Chondrocyte (in vitro differentiated cells): ENCODE data around the gene LORICRIN. TPM values are rescaled to one million over a fixed set of nuclear protein-coding genes. Genes with fewer than 3 reads are reported as not detected.

Experiments
- DNase-seq: peaks from one replicate; pipeline ENCODE4 v3.0.0; 2021; ENCODE audit warnings: mixed read lengths, low spot score
- H3K27ac Mint-ChIP-seq: one replicate; pipeline ENCODE4 v1.8.0; 2021; ENCODE audit warnings: mild to moderate bottlenecking, moderate library complexity, mixed read lengths; ENCODE audit not compliant: unreplicated experiment
- H3K27me3 Mint-ChIP-seq: 2 replicates; pipeline ENCODE4 v1.8.0; 2021; ENCODE audit warnings: low read depth, mixed read lengths
- H3K36me3 Mint-ChIP-seq: 2 replicates; pipeline ENCODE4 v1.8.0; 2021; ENCODE audit warnings: low read depth, mixed read lengths
- H3K4me1 Mint-ChIP-seq: 2 replicates; pipeline ENCODE4 v1.8.0; 2021; ENCODE audit warnings: low read depth, mild to moderate bottlenecking, mixed read lengths
- H3K4me3 Mint-ChIP-seq: one replicate; pipeline ENCODE4 v1.8.0; 2021; ENCODE audit warnings: mild to moderate bottlenecking, moderate library complexity, mixed read lengths; ENCODE audit not compliant: unreplicated experiment
- H3K9me3 Mint-ChIP-seq: 2 replicates; pipeline ENCODE4 v1.8.0; 2021; ENCODE audit warnings: low read depth, mixed read lengths
- long read RNA-seq: library from polyadenylated mRNA; stranded (forward); transcript quantifications from one replicate; pipeline ENCODE4 v2.0.0, GENCODE V29; 2021
- total RNA-seq: library from RNA; stranded (reverse); gene quantifications from 3 replicates; pipeline ENCODE4 v1.2.1, GENCODE V29; 2021
- TF ChIP-seq, protein P1 (sequence below): fragments of 200-600 bp; sonication (generic); IDR thresholded peaks from 2 replicates; pipeline ENCODE4 v1.5.0; 2021; ENCODE audit warnings: antibody characterized with exemption, mild to moderate bottlenecking, moderate library complexity

LORICRIN gene, protein sequence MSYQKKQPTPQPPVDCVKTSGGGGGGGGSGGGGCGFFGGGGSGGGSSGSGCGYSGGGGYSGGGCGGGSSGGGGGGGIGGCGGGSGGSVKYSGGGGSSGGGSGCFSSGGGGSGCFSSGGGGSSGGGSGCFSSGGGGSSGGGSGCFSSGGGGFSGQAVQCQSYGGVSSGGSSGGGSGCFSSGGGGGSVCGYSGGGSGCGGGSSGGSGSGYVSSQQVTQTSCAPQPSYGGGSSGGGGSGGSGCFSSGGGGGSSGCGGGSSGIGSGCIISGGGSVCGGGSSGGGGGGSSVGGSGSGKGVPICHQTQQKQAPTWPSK
- not detected in 3 replicates for total RNA-seq
- long read RNA-seq, result 0 reads

DNA sequence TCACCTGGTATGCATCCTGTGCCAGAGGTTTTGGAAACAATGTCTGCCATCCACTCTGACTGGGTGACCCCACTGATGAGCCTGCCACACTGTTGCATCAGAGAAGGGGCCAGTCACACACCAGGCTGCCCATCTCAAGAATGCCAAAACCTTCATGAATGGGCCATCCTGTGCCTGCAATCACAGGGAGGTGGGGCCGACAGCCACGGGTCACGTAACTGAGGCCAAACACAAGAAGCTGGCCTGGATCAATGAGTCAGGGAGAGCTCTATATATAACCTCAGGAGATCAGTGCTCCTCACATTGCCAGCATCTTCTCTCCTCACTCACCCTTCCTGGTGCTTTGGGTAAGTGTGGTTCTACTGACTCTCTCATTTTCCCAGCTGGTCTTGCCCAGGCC, at the start of gene LORICRIN:
LORICRIN (plus strand) TSS at position 301 of the 400 bp plus-strand sequence. CDS start 1,263 bp downstream, outside the sequence.
- TF ChIP-seq, protein P1, sequence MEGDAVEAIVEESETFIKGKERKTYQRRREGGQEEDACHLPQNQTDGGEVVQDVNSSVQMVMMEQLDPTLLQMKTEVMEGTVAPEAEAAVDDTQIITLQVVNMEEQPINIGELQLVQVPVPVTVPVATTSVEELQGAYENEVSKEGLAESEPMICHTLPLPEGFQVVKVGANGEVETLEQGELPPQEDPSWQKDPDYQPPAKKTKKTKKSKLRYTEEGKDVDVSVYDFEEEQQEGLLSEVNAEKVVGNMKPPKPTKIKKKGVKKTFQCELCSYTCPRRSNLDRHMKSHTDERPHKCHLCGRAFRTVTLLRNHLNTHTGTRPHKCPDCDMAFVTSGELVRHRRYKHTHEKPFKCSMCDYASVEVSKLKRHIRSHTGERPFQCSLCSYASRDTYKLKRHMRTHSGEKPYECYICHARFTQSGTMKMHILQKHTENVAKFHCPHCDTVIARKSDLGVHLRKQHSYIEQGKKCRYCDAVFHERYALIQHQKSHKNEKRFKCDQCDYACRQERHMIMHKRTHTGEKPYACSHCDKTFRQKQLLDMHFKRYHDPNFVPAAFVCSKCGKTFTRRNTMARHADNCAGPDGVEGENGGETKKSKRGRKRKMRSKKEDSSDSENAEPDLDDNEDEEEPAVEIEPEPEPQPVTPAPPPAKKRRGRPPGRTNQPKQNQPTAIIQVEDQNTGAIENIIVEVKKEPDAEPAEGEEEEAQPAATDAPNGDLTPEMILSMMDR, result no peak
- Mint-ChIP-seq H3K4me3 (peak within 1 kb of the TSS; percentile 56), H3K27ac (no peak within 1 kb of the TSS), H3K36me3 (peaks cover 1% of the 10 kb centered on the region), H3K27me3 (peaks cover 42% of the 10 kb centered on the region), H3K4me1 (peaks cover 11% of the 10 kb centered on the region), H3K9me3 (no peaks in the 10 kb centered on the region)
- no peak for DNase-seq

DNA sequence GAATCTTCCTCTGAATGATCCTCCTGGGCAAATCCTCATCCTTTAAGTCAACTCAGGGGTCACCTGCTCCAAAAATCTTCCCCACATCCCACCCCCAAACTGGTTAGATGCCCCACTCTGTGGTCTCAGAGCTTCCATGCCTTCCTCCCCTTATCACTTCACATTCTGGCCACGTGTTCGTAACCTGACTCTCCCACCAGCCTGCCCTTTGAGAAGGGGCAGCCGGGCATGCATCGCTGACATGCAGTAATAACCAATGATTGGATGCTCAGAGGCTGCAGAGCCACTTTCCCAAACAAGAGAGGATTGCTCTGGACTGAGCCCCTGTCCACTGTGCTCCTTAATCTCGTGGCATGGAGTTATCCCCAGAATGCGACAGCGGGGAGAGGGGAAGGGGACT, 49.3 kb upstream of the LORICRIN start:
- no peaks in the 10 kb centered on the region for H3K4me1 Mint-ChIP-seq
- H3K9me3 Mint-ChIP-seq, result no peaks in the 10 kb centered on the region
- TF ChIP-seq, protein P1, result no peak
- DNase-seq, result no peak
- H3K27me3 Mint-ChIP-seq, result peaks cover 13% of the 10 kb centered on the region
- no peak overlapping the region for H3K4me3 Mint-ChIP-seq
- no peak overlapping the region for H3K27ac Mint-ChIP-seq
- no peaks in the 10 kb centered on the region for H3K36me3 Mint-ChIP-seq

DNA sequence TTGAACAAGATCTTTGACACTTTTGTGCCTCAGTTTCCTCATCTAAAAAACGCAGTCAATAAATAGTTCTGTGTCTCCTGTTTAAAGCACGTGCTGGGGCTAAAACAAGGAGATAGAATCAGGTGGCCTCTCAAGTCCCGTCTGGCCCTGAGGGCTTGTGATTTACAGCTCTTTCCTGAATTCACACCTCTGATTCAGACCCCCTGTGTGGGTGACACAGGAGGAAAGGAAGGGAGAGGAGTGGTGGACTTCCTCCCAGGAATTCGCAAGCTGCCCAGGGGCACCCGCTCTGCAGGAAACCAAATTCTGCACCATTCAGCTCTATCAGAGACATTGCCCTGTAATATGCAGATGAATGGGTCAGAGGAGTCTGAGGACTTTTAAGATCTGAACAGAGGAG, 47.3 kb upstream of the LORICRIN start:
- Mint-ChIP-seq H3K9me3 (no peaks in the 10 kb centered on the region), H3K27me3 (peaks cover 11% of the 10 kb centered on the region), H3K4me1 (no peaks in the 10 kb centered on the region), H3K27ac (no peak overlapping the region), H3K4me3 (no peak overlapping the region), H3K36me3 (no peaks in the 10 kb centered on the region)
- DNase-seq, result no peak
- TF ChIP-seq, protein P1, result no peak

- no peak overlapping the region for H3K27ac Mint-ChIP-seq
- no peak overlapping the region for H3K4me3 Mint-ChIP-seq
- H3K36me3 Mint-ChIP-seq, result no peaks in the 10 kb centered on the region
- TF ChIP-seq, protein P1, result no peak
- no peak for DNase-seq
- peaks cover 15% of the 10 kb centered on the region for H3K27me3 Mint-ChIP-seq
- H3K4me1 Mint-ChIP-seq, result no peaks in the 10 kb centered on the region
- no peaks in the 10 kb centered on the region for H3K9me3 Mint-ChIP-seq
Measured at GRCh38 chr1:153213519-153213918, 46.0 kb upstream of the LORICRIN start.

- DNase-seq, result no peak
- H3K4me3 Mint-ChIP-seq, result no peak within 1 kb of the TSS
- H3K9me3 Mint-ChIP-seq, result no peaks in the 10 kb centered on the region
- TF ChIP-seq, protein P1, result no peak
- H3K27me3 Mint-ChIP-seq, result peaks cover 12% of the 10 kb centered on the region
- H3K36me3 Mint-ChIP-seq, result no peaks in the 10 kb centered on the region
- H3K4me1 Mint-ChIP-seq, result no peaks in the 10 kb centered on the region
- no peak within 1 kb of the TSS for H3K27ac Mint-ChIP-seq
Measured at GRCh38 chr1:153217212-153217611, 42.3 kb upstream of the LORICRIN start, which contains the start of gene PRR9. Gene PRR9, plus strand, starts transcription at chr1:153217584. Its CDS starts 561 bp downstream, at chr1:153218145.
